Adrenal gland (tissue), 5 donors: ENCODE measurements around the gene GRHL3.
A peak's percentile ranks its signal among the peaks of the same experiment; 100 is the strongest.

Source experiments
- POLR2A ChIP-seq, 2 donors: fragments of 450-650 bp; IDR thresholded peaks; one replicate each; pipeline ENCODE4 v1.6.1; 2017; ENCODE audit warnings: antibody characterized with exemption in 2 of 2, mild to moderate bottlenecking in 2 of 2, moderate library complexity in 1 of 2
- TF ChIP-seq, protein P1 (sequence below), 6 experiments: fragments of 450-650 bp in 4 of 6; fragments of 200-600 bp in 2 of 6; sonication (generic) in 1 of 6; IDR thresholded peaks; 1 replicate in 5 of 6; 2 replicates in 1 of 6; pipeline versions ENCODE4 v1.5.1 to v1.8.0; 2016 to 2021; ENCODE audit warnings: antibody characterized with exemption in 6 of 6, mild to moderate bottlenecking in 2 of 6, moderate library complexity in 1 of 6
- donor health status: DM: no; HTN: no; CAD: no.

- TF ChIP-seq, protein P1, sequence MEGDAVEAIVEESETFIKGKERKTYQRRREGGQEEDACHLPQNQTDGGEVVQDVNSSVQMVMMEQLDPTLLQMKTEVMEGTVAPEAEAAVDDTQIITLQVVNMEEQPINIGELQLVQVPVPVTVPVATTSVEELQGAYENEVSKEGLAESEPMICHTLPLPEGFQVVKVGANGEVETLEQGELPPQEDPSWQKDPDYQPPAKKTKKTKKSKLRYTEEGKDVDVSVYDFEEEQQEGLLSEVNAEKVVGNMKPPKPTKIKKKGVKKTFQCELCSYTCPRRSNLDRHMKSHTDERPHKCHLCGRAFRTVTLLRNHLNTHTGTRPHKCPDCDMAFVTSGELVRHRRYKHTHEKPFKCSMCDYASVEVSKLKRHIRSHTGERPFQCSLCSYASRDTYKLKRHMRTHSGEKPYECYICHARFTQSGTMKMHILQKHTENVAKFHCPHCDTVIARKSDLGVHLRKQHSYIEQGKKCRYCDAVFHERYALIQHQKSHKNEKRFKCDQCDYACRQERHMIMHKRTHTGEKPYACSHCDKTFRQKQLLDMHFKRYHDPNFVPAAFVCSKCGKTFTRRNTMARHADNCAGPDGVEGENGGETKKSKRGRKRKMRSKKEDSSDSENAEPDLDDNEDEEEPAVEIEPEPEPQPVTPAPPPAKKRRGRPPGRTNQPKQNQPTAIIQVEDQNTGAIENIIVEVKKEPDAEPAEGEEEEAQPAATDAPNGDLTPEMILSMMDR (IDR thresholded peaks at IDR 0.05), result peak; percentile 46 to 81 (median 72)
- TF ChIP-seq POLR2A (IDR thresholded peaks at IDR 0.05), result no peak
Observed at GRCh38 chr1:24391882-24392603, 72.9 kb downstream of the GRHL3 start.
